ENCODE results near the gene LNP1.

DNA sequence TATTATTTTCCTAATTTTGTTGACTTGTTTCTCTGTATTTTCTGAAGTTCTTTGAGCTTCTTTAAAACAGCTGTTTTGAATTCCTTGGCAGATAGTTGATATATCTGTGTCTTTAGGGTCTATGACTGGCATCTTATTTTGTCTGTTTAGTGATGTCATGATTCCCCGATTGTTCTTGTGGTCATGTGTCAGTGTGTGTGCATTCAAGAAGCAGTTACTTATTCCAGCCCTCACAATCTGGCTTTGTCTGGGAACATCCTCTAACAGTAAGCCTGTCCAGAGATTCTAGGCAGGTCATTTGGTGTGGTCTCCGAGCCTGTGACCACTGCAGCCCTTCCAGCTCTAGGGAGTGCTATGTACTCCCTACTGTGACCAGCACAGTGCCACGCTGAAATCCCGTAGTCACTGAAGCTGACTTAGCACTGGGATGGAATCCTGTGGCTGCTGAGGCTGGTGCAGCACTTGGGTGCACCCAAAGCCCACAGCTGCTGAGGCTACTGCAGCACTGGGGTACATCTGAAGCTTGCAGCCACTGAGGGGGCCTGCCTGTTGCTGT lies 6.7 kb downstream of the LNP1 start:
- TF ChIP-seq, protein P1, sequence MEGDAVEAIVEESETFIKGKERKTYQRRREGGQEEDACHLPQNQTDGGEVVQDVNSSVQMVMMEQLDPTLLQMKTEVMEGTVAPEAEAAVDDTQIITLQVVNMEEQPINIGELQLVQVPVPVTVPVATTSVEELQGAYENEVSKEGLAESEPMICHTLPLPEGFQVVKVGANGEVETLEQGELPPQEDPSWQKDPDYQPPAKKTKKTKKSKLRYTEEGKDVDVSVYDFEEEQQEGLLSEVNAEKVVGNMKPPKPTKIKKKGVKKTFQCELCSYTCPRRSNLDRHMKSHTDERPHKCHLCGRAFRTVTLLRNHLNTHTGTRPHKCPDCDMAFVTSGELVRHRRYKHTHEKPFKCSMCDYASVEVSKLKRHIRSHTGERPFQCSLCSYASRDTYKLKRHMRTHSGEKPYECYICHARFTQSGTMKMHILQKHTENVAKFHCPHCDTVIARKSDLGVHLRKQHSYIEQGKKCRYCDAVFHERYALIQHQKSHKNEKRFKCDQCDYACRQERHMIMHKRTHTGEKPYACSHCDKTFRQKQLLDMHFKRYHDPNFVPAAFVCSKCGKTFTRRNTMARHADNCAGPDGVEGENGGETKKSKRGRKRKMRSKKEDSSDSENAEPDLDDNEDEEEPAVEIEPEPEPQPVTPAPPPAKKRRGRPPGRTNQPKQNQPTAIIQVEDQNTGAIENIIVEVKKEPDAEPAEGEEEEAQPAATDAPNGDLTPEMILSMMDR (IDR thresholded peaks at IDR 0.05 in 4 of 5, conservative IDR thresholded peaks at IDR 0.05 in 1 of 5): no peak
- TF ChIP-seq POLR2A (IDR thresholded peaks at IDR 0.05): no peak
